ENCODE results near the gene AMDHD2.

The AMDHD2 gene

GRCh38 chr16:2500430-2500917 lies 19.7 kb upstream of the AMDHD2 start:
- no peak for DNase-seq

- DNase-seq, result no peak
Measured at GRCh38 chr16:2500918-2501750, 19.0 kb upstream of the AMDHD2 start.

DNA sequence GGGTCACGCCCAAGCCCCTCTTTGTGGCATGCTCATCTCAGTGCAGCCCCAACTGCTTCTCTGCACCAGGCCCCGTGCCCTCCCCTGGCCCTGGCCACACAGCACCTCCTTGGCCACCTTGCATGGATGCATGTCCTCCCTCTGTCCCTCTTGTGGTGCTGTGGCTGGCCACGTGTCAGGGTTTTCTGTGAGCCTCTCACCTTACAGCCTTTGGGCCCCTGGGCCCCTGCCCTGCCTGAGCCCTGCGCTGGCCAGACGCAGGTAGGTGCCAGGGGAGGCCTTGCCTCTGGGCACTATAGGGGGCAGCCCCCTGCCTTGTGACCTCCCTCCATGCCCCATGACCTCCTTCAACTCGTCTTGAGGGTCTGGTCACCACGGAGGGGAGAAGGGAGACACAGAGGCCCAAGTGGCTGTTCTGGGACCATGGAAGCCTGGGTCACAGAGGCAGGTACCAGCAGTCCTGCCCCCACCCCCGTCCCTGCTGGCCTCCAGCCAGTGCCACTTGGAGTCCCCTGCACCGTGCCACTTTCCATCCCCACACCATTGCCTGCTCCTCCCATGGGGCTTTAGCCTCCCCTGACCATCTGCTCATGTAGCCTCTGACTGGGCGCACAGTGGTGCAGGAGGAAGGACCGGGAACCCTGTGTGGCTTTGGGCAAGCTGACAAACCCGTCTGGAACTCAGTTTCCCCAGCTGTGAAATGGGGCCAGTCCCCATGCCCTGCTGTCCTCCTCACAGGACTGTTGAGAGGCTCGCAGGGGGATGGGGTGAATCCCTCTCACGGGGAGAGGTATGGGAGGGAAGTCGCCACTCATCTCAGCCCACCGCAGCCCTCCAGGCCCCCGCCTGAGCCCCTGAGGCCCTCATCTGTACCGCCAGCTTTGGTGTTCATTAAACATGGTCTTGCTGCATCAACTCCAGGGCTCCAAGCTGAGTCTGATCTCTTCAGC lies 17.9 kb upstream of the AMDHD2 start:
- no peak for DNase-seq

- no peak for DNase-seq
Measured at GRCh38 chr16:2505695-2506094, 14.5 kb upstream of the AMDHD2 start.

DNA sequence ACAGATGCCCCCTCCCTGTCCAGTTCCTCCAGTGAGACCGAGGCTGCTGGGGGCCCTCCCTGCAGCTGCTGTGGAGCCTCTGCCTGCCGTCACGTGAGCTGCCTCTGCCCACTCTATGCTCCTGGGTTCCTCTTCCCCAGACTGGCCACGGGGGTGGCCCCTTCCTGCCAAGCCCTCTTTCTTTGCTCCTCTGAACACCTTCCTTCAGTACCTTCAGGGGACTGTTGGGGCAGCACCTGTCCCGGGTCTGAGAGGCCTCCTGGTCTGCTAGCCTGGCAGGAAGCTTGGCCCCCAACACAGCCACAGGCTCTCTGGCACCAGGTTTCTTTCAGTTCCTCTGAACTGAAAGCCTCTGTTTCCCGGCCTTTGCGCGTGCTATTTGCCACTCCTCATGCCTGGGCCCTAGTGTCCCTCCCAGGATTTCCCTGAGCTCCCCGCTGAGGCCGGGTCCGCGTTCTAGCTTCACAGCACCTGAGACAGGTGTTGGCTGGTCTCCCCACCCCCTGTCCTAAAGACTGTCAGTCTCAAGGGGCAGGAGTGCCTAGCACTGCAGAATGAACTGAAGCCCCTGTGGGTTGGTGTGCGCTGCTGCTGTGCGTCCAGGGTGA lies 13.0 kb upstream of the AMDHD2 start:
- DNase-seq, result no peak

DNA sequence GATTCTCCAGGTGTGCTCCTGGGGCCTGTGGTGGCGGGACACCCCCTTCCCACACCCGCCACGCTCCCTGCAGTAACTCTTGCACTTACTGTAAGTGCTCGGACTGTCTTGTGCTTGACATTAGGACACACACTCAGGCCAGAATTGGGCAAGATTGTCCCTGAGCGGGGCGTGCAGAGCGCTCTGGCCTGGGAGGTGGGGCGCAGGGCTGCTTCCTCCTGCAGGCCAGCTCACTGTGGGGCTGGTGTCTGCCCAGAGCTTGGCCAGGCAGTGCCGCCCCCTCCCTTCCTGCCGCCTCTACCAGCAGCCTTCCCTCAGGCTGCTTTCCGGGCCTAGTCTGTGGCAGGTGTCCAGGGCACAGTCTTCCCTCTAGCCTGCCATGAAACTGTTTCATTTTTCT lies 12.5 kb upstream of the AMDHD2 start:
- no peak for DNase-seq

- DNase-seq, result no peak
Measured at GRCh38 chr16:2508722-2509400, 11.3 kb upstream of the AMDHD2 start.

GRCh38 chr16:2511128-2511800 lies 8.9 kb upstream of the AMDHD2 start:
- DNase-seq, result no peak

GRCh38 chr16:2511996-2512734 lies 8.0 kb upstream of the AMDHD2 start:
- no peak for DNase-seq

DNA sequence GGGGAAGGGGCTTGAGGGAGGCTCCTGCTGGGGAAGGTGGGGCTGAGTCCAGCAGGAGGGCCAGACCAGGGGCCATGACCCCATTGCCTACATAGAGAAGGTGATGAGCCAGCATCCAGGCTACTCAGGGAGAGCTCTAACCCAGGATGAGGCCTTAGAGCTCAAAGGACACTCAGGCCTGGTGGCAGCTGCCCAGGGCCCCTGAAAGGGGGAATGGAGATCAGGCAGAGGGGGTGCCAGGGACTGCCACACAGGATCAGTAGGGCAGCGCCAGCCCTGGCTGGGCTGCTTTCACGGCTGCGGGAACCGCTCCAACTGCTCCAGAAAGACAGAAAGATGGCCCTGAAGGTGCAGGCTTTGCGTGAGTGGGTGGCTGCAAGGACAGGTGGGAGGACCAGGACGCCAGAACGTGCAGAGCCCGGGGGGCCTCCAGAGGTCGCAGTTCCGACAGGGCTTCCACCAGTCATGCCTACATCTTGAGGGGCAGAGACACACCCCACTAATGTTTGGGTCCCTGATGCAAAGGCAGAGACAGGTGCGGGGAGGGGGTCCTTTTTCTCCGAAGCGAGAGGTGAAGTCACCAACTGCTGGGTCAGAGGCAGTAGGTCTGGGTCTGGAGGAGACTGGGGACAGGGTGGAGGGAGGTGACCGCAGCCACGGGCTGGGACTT lies 7.3 kb upstream of the AMDHD2 start:
- DNase-seq, result no peak

GRCh38 chr16:2513405-2514332 lies 6.5 kb upstream of the AMDHD2 start, which contains the start of gene ATP6V0C:
Gene ATP6V0C, plus strand, starts transcription at chr16:2513952. Its CDS starts 152 bp downstream, at chr16:2514104.
- peak; percentile 70 for DNase-seq

GRCh38 chr16:2514333-2515179 lies 5.6 kb upstream of the AMDHD2 start:
- DNase-seq, result no peak

DNA sequence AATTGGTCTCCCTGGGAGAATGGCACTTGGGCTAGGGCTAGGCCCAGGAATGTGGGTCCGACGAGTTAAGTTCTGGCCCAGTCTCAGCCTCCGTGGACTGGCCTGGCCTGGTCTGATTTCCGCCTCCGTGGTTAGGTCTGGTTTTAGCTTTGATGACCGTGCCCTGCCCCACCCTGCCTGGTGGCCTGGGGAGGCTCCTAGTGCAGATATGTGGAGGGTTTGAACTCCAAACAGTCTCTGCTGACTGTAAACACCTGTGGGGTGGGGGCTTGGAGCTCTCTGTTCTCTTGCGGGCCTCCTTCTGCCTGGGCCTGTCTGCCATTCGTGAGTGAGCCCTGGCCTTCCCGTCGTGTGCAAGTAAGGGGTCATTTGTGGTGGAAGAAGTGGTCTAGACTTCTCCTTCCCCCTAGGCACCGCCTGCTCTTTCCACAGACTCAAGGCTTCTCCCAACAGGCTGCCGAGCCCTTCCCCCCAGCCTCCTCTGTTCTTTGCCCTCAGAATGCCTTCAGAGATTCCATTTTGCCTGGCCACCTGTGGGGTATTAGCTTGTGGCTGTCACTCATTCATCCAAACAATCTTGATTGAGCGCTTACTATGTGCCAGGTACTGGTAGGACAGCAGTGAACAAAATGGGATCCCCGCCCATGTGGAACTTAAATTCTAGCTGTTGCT lies 4.9 kb upstream of the AMDHD2 start:
- DNase-seq, result no peak

DNA sequence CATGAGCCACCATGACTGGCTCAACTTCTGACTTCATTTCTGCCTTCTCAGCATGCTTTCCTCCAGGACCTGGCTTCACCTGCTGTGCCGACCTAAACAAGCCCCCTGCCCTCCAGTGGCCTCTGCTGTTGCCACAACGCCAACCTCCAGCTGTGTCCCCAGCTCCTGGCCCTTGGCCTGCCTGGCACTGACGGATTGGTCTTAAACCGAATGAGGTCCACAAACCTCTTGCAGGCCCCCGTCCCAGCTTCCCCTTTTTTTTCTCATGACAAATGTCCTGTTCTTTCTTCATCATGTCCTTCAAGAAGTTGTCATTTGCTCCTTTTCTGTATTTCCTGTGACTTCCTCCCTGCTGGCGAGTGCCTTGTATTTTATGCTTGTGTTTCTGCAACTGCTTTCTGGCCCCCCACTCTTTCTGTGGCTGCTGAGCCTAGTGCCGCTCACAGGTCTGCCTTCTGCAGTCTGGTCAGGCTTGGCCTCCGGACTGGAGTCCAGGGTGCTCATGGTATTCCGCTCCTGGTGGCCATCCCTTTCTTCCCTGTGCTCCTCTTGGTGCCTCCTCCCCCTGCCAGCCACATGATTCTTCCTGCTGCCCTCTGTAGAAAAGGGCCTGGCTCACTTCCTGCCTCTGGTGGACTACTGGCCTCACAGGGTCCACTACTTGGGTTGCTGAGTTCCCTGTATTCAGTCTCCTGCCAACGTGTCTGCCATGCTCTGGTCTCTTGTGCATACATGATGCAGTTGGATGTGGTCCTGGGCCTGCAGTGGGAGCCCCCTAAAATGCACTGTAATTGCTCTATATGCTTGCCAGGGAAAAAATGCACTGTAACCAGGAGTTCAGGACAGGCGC lies 3.6 kb upstream of the AMDHD2 start:
- no peak for DNase-seq

DNA sequence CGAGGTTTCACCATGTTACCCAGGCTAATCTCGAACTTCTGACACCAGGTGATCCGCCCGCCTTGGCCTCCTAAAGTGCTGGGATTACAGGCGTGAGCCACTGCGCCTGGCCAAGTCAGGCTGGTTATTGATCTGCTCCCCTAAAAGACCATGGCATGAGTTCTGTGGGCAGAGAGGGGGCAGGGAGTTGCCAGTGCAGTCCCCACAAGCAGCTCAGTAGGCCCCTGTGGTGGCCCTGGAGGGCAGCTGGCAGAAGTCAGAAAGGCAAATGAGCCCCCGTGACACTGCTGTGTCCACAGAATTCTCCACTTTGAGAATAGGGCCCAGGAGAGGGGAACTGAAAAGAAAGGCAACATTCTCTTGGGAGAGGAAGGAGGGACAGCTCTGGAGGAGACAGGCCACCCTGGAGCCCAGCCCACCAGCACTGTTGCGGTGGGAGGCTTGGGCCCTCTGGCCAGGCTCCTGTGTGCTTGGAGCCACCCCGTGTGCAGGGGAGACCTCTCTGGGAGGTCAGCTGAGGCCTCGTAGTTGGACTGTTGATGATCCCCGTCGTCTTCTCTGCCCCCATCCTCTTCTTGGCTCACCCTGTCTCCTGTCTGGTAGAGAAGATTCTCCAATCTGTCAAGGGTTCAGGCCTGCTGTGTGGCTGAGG lies 2.1 kb upstream of the AMDHD2 start:
- DNase-seq, result no peak
